ENCODE data around the gene ITCH. TPM values are rescaled to one million over a fixed set of nuclear protein-coding genes. Genes with fewer than 3 reads are reported as not detected.
A peak's percentile ranks its signal among the peaks of the same experiment; 100 is the strongest.
"Not testable (repeated sequence)": the region's sequence is repeated elsewhere in the genome, so short reads cannot be mapped to it uniquely, and the experiment has no call there.

Gene ITCH
- polyA plus RNA-seq, 10 donors, result 23.5 to 32.3 (median 27.7) TPM

DNA sequence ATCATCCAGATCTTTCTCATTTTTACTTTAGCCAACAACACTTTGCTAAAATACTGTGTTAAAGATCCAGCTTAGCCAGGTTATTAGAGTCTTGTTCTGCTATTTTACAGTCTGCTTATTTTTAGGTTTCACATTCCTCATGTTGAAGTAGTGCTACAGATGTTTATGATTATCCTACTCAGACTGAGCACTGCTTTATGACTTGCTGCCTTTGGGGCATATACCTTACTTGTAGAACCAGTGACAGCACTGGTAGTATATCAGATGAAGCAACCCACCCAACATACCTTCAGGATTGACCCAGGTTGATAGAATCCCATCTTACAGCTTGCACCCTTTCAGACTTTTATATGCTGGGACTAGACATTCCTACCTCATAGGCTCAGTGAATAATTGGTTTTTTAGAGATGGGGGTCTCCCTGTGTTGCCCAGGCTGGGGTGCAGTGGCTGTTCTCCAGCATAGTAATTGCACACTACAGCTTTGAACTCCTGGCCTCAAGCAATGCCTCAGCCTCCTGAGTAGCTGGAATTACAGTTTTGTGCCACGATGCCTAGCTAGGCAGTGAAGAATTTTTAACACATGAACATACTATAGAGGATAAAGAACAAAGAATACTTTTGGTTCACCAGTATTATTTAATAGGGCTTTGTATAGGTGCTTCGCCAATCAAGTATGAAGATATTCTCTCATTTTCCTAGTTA is 89.4 kb downstream of the ITCH start:
- no peak for DNase-seq

DNA sequence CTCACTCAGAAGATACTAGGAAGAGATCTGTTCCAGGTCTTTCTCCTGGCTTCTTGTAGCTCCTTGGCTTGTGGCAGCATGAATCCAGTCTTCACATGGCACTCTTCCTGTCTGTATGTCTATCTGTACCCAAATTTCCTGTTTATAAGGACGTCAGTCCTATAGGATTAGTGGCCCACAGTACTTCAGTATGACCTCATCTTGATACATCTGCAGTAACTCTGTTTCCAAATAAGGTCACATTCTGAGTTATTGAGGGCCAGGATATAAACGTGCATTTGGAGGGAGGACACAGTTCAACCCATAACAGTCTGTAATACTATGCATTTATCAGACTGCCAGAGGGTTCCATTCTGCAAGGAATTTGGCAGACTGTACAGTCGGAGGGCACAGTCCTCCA is 95.6 kb downstream of the ITCH start:
- DNase-seq, result no peak

DNA sequence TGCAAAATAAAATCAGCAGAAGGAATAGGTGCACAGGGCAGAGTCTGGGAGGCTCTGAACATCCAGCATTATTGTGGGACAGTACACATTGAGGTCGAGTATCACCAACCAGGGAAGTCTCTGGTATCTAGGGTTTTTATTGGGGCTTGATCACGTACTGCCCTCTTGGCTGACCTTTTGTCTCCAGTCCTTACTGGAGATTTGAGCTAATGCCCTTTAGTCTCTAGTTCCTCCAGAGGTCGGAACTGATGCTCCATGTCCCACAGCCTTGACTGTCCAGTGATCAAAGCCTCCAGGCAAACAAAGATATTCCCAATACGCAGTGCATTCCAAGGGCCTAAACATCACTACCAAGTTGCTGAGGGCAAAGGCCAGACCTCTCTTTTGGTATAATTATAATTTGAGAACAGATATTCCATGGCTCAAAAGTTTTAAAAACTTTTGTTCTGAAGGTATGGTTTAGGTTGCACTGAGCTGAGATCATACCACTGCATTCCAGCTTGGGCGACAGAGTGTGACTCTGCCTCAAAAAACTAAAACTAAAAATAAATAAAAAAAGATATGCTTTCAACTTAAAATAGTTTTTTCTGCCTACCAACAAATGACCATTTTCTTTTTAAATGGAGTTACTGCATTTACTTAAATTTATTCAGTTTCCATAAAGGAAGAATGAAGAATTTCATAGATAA is 96.3 kb downstream of the ITCH start:
- DNase-seq, result no peak

DNA sequence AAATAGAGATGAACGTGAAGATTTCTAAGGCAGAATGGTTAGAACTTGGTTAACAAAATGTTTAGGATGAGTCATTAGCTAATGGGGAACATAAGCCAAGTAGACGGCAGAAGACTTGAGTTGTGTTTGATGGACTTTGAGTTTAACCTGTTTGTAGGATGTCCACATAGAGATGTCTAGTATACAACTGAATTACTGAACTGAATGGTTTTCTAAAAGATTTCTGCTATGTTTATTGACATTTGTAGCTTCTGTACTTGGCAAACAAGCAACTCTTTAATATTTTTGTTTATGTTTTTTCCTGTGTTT is 98.7 kb downstream of the ITCH start:
- no peak for DNase-seq

DNA sequence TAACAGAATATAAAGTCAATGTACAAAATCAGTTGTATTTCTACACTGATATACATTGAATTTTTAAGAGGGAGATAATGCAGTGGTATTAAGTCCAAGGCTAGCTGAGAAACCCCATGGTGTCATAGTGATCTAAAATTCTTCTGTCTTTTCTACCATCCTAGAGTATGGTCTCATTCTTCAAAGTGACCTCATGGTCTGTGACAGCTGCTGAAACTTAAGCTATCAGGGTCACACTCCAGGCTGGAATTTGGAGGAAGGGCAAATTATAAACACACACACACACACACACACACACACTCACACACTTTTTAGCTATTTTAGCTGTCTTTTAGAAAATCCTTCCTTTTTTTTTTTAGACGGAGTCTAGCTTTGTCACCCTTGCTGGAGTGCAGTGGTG is 105.9 kb downstream of the ITCH start:
- DNase-seq, result no peak

DNA sequence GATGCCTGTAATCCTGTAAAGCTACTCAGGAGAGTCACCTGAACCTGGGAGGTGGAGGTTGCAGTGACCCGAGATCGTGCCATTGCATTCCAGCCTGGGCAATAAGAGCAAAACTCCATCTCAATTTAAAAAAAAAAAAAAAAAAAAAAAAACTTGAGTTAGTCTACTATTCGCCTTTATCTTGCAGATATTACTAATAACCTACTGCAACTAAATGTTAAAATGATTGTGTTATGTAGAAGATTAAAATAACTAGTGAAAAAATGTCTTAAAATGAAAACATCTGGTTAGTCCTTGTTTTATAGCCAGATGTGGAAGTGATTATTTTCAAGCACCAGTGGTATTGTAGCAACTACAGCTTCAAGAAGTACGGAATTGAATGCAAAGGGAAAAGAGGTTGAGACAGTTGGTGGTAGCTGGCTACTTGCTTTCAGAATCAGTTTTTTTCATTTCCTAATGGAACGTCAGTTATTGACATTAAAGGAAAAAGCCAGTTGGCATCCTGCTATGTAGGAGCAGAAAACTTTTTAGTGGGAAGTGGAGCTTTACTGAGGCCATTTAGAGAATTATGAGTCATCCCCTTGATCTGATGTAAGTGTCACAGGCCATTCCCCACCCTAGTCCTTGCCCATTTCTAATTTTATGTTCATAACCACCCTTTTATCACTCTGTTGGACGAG is 109.3 kb downstream of the ITCH start:
- peak in 2 of 3 donors; percentile 33 to 47 for DNase-seq

DNA sequence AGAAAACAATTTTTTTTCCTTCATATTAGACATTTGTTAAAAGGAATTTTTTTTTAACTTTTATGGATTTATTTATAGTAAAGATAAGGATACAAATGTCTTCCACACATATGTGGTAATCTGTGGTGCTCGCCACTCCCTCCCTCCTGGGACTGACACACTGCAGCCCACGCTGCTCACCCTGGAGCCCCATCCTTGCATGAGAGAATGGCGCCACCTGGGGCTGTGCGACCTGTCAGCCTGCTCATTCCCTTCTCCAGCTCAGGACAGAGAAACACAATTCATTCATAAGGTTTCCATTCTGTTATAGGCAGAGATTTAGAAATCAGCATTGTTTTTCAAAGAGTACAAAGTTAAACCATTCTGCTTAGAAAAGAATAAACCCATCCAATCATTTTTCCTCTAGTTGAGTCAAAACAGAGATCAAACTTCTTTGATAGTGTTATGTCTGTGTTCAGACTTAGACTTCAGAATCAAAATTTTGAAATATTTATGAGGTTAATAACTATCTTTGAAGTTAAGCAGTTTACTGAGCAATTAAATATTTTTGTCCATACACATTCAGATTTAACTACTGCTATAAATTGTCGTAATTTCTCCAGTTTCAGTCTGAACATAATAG is 110.3 kb downstream of the ITCH start:
- peak in 2 of 3 donors; percentile 16 to 34 for DNase-seq

DNA sequence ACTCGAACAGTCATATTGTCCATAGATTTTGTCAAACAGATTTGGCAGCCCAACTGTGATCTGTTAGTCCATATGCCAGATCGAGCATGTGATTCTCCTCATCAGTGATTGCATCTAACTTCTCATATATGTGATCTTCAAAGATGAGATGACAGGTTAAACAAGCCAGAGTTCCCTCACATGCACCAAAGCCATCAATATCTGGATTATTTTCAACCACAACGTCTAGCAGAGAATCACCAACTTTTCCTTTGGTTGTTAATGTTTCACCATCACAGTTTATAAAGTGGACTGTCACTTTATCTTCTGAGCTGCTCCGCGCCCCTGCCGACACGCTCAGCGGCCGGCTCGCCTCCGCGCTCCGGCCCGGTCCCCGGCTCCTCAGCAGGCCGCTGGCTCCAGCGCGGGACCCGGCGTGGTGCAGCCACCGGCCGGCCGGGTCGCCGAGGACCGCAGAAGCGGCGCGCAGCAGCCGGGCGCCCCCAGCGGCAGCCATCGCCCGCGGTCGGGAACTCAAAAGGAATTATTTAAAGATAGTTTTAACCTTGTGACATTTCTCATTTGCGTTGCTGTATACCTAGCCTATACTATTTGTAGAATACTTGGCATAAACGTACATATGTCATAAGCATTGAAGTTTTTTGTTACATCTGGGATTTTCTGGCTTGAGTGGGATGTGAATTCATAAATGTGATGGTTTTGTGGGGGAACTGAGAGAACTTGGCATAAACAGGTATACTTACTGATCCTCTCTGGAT is 113.1 kb downstream of the ITCH start:
- peak in 2 of 3 donors; percentile 56 to 71 for DNase-seq

DNA sequence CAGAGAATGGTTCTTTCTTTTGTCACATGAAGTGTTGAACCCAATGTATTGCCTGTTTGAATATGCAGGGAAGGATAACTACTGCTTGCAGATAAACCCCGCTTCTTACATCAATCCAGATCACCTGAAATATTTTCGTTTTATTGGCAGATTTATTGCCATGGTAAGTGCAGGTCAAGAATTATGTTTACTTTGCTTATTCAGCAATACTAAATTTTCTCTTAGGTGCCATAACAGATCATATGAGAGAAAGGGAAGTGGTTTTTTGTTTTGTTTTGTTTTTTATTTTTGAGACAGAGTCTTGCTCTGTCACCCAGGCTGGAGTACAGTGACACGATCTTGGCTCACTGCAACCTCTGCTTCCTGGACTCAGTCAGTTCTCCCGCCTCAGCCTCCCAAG is 116.6 kb downstream of the ITCH start:
- no peak for DNase-seq

DNA sequence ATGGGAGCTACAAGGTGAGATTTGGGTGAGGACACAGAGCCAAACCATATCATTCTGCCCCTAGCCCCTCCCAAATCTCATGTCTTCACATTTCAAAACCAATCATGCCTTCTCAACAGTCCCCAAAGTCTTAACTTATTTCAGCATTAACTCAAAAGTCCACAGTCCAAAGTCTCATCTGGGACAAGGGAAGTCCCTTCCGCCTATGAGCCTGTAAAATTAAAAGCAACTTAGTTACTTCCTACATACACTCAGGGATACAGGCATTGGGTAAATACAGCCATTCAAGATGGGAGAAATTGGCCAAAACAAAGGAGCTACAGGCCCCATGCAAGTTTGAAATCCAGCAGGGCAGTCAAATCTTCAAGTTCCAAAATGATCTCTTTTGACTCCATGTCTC is 119.1 kb downstream of the ITCH start:
- not testable (repeated sequence) for DNase-seq

DNA sequence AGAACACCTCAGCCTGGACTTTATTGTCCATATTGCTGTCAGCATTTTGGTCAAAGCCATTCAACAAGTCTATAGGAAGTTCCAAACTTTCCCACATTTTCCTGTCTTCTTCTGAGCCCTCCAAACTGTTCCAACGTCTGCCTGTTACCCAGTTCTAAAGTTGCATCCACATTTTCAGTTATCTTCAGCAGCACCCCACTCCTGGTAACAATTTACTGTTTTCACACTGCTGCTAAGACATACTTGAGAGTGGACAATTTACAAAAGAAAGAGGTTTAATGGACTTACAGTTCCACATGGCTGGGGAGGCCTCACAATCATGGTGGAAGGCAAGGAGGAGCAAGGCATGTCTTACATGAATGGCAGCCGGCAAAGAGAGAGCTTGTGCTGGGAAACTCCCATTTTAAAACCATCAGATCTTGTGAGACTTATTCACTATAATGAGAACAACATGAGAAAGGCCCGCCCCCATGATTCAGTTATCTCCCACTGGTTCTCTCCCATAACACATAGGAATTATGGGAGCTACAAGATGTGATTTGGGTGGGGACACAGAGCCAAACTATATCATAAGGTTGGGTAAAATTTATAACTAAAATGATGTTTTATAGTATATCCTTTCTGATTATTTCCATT is 120.6 kb downstream of the ITCH start:
- DNase-seq, result not testable (repeated sequence)

DNA sequence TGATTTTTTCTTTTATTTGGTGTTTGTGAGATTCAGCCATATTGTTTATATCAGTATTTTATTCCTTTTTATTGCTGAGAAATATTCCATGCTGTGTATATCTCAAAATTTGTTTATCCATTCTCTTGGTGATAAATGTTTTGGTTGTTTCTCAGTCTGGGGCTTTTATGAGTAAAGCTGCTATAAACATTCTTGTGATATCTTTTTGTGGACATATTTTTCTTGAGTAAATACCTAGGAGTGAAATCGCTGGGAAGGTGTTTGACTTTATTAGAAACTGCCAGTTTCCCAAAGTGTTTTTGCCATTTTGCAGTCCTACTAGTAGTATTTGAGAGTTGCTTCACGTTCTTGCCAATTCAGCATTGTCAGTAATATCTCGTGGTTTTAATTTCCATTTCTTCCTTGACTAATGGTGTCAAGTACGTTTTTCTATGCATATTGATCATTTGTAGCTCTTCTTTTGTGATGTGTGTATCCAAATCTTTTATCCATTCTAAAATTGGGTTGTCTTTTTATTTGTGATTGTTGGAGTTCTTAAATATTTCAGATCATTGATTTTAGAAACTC is 122.1 kb downstream of the ITCH start:
- DNase-seq, result no peak

DNA sequence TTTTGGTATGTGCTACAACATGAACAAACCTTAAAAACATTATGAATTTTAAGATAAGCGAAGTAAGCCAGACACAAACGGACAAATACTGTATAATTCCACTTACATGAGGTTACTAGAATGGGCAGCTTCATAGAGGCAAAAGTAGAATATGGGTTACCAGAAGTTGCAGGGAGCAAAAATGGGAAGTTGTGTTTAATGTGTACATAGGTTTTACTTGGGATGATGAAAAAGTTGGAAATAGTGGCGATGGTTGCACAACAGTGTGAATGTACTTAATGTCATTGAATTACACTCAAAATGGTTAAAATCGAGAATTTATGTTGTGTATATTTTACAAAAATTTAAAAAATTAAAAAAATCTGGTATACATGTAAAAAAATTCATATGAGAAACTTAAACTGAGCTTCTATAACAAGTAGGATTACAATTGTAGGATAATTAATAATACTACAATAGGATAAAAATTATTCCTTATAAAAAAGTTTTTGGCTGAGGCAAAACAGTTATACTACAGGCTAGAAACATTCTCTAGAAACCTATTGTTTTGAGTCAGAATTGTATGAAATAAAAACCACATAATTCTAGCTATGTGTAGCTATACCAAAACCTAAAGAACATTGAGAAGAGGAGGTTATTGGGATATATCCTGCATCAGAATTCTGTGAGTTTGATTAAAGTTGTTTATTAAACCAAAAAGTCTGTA is 128.3 kb downstream of the ITCH start:
- no peak for DNase-seq

DNA sequence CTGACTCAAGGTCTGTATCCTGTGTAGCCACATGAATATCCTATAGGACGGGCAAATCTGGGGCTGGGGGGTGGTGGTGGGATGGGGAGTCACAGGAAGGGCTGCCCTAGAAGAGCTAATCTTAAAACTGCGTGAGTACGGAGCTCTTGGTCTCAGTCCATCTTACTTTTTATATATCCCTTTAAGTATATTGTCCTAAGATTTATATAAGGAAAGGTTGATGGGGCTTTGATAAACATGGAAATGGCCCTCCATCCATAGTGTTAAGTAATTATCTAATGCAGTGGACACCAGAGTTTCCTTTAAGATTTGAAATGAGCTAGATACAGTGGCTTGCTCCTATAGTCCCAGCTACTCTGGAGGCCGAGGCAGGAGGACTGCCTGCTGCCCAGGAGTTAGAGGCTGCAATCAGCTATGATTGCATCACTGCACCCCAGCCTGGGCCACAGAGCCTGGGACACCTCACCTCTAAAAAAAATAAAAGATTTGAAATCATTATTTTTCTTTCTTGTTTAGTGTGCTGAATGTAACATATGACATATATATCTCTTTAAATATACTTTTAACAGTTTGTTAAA is 128.9 kb downstream of the ITCH start:
- no peak for DNase-seq

DNA sequence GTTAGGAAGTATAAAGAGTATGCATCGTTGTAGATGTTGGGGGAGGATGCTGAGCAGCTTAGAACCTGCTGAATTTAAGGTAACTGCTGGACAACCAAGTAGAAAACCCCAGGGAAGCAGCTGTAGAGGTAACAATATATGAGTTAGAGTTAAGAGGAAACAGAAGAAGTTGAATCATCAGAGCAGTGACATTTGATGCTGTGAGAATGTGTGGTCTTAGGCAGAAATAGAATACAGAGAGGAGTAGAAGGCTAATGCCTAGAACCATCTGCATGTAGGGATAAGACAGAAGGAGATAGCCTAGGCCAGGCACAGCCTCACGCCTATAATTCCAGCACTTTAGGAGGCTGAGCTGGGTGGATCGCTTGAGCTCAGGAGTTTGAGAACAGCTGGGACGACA is 130.6 kb downstream of the ITCH start:
- DNase-seq, result no peak

DNA sequence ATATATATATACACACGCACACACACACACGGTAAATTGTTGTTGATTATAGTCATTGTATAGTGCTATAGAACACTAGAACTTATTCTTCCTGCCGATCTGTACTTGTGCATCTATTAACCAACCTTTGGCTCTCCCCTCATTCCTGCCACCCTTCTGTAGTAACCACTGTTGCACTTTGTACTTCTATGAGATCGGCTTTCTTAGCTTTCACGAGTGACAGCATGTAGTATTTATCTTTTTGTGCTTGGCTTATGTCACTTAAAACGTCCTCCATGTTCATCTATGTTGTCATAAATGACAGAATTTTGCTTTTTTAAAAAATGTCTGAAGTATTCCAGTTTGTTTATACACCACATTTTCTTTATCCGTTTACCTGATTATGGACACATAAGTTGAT is 132.2 kb downstream of the ITCH start:
- no peak for DNase-seq

DNA sequence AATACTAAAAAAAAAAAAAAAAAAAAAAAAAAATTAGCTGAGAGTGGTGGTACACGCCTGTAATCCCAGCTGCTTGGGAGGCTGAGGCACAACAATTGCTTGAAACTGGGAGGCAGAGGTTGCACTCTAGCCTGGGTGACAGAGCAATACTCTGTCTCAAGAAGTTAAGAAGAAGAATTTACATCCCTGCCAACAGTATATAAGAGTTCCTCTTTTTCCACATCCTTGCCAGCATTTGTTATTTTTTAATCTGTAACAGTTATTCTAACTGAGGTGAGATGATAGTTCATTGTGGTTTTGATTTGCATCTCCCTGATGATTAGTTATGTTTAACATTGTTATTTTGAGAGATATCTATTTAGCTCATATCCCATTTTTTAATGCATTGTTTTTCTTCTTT is 132.8 kb downstream of the ITCH start:
- DNase-seq, result no peak

DNA sequence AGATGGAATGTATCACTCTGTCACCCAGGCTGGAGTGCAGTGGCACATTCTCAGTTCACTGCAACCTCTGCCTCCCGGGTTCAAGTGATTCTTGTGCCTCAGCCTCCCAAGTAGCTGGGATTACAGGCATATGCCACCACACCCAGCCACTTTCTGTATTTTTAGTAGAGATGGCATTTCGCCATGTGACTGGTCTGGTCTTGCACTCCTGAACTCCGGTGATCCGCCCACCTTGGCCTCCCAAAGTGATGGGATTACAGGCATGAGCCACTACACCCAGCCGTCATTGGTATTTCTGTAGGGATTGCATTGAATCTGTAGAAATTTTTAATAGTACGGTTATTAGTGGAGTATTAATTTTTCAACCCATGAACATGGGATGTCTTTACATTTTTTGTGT is 134.5 kb downstream of the ITCH start:
- DNase-seq, result not testable (repeated sequence)

DNA sequence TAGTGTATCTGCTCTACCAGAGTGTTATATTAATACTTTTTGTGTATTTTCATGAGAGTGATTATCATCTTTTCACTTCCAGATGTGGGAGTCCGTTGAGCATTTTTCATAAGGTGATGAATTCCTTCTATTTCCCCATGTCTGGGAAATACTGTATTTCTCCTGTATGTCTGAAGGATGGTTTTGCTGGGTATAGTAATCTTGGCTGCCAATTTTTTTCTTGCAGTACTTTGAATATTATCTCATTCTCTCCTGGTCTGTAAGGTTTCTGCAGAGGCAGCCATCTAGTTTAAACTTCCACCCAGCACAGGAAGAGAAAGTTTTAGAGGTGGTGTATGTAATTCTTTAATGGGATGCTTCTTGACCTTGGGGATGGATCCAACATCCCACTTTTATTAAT is 137.8 kb downstream of the ITCH start:
- DNase-seq, result no peak

DNA sequence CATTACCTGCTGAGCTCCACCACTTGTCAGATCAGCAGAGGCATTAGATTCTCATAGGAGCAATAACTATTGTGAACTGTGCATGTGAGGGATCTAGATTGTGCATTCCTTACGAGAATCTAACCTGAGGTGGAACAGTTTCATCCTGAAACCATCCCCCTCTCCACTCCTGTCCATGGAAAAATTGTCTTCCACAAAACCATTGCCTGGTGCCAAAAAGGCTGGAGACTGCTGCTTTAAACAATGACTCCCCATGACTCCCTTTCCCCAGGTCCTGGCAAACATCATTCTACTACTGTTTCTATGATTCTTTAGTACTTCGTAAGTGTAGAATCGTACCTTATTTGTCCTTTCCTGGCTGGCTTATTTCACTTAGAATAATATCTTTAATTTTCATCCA is 143.4 kb downstream of the ITCH start:
- DNase-seq, result no peak

Data from muscle of back (tissue), 11 donors.